Measurements from ENCODE around the gene KLHL36.

DNA sequence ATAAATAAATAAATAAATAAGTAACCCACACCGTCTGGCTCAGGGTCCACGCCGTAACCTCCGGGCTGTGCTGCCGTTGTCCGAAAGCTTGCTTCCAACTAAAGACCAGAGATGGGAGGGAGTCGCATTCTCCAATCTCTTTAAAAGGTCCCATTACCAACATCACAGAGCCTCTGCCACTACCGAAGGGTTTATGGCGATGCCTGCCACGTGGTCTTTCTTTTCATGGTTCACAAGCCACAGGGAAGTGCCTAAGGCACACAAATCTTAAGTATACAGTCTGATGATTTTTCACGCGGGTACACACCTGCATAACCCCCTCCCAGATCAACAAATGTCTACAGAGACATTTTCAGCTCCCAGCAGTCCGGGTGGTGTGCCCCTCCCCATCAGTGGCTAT is 31.8 kb upstream of the KLHL36 start:
- TF ChIP-seq, protein P1, sequence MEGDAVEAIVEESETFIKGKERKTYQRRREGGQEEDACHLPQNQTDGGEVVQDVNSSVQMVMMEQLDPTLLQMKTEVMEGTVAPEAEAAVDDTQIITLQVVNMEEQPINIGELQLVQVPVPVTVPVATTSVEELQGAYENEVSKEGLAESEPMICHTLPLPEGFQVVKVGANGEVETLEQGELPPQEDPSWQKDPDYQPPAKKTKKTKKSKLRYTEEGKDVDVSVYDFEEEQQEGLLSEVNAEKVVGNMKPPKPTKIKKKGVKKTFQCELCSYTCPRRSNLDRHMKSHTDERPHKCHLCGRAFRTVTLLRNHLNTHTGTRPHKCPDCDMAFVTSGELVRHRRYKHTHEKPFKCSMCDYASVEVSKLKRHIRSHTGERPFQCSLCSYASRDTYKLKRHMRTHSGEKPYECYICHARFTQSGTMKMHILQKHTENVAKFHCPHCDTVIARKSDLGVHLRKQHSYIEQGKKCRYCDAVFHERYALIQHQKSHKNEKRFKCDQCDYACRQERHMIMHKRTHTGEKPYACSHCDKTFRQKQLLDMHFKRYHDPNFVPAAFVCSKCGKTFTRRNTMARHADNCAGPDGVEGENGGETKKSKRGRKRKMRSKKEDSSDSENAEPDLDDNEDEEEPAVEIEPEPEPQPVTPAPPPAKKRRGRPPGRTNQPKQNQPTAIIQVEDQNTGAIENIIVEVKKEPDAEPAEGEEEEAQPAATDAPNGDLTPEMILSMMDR (IDR thresholded peaks at IDR 0.05 in 4 of 5, conservative IDR thresholded peaks at IDR 0.05 in 1 of 5), result no peak
- no peak for TF ChIP-seq POLR2A (IDR thresholded peaks at IDR 0.05)
